Large intestine (tissue), 3 donors: ENCODE measurements around the gene DAGLA. TPM values are rescaled to one million over a fixed set of nuclear protein-coding genes. Genes with fewer than 3 reads are reported as not detected.
A peak's percentile ranks its signal among the peaks of the same experiment; 100 is the strongest.

Experiments
- DNase-seq, 2 donors: peaks; one replicate each; pipeline versions ENCODE4 v3.0.0 to v3.0.0-alpha.2; 2013
- H3K27ac ChIP-seq: one replicate; pipeline ENCODE4 v1.5.1; 2013; ENCODE audit warnings: low read length
- H3K27me3 ChIP-seq: 2 replicates; pipeline ENCODE4 v1.6.1; 2013; ENCODE audit warnings: low read length; ENCODE audit not compliant: control insufficient read depth, insufficient read depth
- H3K36me3 ChIP-seq: 2 replicates; pipeline ENCODE4 v1.6.1; 2013; ENCODE audit warnings: low read length; ENCODE audit not compliant: control insufficient read depth, insufficient read depth
- H3K4me1 ChIP-seq: one replicate; pipeline ENCODE4 v1.6.1; 2013; ENCODE audit warnings: low read length; ENCODE audit not compliant: control insufficient read depth, insufficient read depth
- H3K4me3 ChIP-seq: one replicate; pipeline ENCODE4 v1.5.1; 2013; ENCODE audit warnings: low read length
- H3K9me3 ChIP-seq: one replicate; pipeline ENCODE4 v1.6.1; 2013; ENCODE audit warnings: mild to moderate bottlenecking, low read depth, low read length, moderate library complexity; ENCODE audit not compliant: control insufficient read depth
- WGBS: methylation state at CpG from one replicate; pipeline ENCODE4 v1.1.5; 2013; ENCODE audit warnings: low lambda C conversion rate; ENCODE audit not compliant: insufficient coverage; 5-methylcytosine and 5-hydroxymethylcytosine counted together
- polyA plus RNA-seq: library from polyadenylated mRNA; unstranded; fragments of 120-200 nt; gene quantifications from one replicate; pipeline ENCODE4 v1.2.1, GENCODE V29; 2013

DAGLA gene
- polyA plus RNA-seq, 1 donor, result 12.0 TPM

GRCh38 chr11:61728066-61728939 lies 48.1 kb downstream of the DAGLA start:
- Histone ChIP-seq H3K4me1 (no peaks in the 10 kb centered on the region), H3K27me3 (no peaks in the 10 kb centered on the region), H3K27ac (no peak overlapping the region), H3K9me3 (no peaks in the 10 kb centered on the region), H3K4me3 (no peak overlapping the region), H3K36me3 (peaks cover 95% of the 10 kb centered on the region)
- WGBS, result no CpG with 5 or more reads among the region's 33 CpGs
- DNase-seq, result no peak

- Histone ChIP-seq H3K4me3 (no peak overlapping the region), H3K9me3 (no peaks in the 10 kb centered on the region), H3K27ac (no peak overlapping the region), H3K27me3 (no peaks in the 10 kb centered on the region), H3K4me1 (no peaks in the 10 kb centered on the region), H3K36me3 (peaks cover 90% of the 10 kb centered on the region)
- DNase-seq, result no peak
- no CpG with 5 or more reads among the region's 8 CpGs for WGBS
Measured at GRCh38 chr11:61728940-61729219, 48.7 kb downstream of the DAGLA start.

DNA sequence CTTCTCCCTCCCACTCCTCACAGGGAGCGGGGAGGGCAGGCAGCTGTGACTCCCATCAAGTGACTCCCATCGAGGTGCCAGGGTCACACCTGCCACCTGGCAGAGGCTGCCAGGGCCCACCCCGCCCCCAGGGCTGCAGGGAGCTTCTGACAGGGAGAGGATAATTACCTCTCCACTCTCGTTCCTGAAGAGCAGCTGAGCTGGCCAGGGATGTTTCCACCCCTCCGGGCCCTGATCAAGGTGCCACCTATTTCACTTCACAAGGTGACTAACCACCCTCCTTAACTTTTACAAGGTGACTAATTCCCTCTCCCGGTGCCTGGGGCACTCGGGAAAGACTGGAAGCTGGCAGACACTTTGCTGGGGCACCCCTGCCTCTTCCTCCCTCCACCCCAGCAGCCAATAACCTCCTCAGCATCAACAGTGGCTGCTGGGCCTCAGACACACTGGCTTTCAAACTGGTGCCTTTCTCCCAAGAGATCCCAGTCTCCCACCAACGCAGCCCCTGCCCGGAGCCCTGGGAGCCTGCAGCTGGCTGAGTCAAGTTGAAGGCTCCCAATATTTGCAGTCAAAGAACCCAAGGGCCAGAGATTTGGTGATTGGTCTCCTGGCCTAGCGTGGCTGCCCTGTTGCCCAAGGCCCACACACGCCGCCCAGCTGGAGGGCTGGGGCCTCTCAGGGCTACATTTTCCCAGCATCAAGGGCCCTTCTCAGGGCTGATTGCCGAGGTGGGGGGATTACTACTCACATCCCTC lies 50.2 kb downstream of the DAGLA start:
- no peak overlapping the region for H3K4me3 ChIP-seq
- H3K27ac ChIP-seq, result no peak overlapping the region
- H3K4me1 ChIP-seq, result no peaks in the 10 kb centered on the region
- H3K27me3 ChIP-seq, result no peaks in the 10 kb centered on the region
- peaks cover 87% of the 10 kb centered on the region for H3K36me3 ChIP-seq
- no peak for DNase-seq
- WGBS, result no CpG with 5 or more reads among the region's 13 CpGs
- no peaks in the 10 kb centered on the region for H3K9me3 ChIP-seq

DNA sequence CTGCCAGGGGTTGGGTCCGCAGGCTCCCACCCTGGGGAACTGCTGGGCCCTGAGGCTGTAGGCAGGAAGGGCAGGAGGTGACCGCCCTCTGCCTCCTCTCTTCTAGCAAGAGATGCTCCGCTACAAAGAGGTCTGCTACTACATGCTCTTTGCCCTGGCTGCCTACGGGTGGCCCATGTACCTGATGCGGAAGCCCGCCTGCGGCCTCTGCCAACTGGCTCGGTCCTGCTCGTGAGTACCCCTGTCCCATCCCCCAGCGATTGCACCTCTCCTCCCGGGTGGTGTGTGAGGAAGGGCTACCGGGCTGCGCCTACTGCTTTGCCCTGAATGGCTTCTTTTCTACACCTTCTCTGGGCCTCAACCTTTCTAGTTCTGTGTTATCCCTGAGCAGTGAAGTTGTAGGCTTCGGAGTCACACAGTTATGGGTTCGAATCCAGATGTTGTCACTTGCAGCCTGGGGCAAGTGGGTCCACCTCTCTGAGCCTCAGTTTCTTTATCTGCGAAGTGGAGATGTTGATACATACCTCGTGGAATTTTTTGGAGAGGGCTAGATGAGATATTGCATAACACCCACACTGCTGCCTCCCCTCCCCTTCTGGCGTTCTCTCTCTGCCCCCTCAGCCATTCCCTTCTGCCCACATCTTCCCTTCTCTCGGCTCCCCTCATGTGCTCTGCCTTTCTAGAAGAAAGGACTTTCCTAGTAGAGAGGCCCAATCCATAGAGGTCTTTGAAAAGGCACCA lies 51.2 kb downstream of the DAGLA start:
- Histone ChIP-seq H3K4me3 (no peak overlapping the region), H3K4me1 (no peaks in the 10 kb centered on the region), H3K27me3 (no peaks in the 10 kb centered on the region), H3K36me3 (peaks cover 87% of the 10 kb centered on the region), H3K9me3 (no peaks in the 10 kb centered on the region), H3K27ac (no peak overlapping the region)
- WGBS, result 80% methylated on average over 1 of the region's 19 CpGs
- no peak for DNase-seq

- H3K4me1 ChIP-seq, result no peaks in the 10 kb centered on the region
- no peak overlapping the region for H3K27ac ChIP-seq
- H3K9me3 ChIP-seq, result no peaks in the 10 kb centered on the region
- no CpG with 5 or more reads among the region's 8 CpGs for WGBS
- H3K4me3 ChIP-seq, result no peak overlapping the region
- H3K36me3 ChIP-seq, result peaks cover 87% of the 10 kb centered on the region
- DNase-seq, result no peak
- no peaks in the 10 kb centered on the region for H3K27me3 ChIP-seq
Measured at GRCh38 chr11:61731952-61732675, 51.9 kb downstream of the DAGLA start.

DNA sequence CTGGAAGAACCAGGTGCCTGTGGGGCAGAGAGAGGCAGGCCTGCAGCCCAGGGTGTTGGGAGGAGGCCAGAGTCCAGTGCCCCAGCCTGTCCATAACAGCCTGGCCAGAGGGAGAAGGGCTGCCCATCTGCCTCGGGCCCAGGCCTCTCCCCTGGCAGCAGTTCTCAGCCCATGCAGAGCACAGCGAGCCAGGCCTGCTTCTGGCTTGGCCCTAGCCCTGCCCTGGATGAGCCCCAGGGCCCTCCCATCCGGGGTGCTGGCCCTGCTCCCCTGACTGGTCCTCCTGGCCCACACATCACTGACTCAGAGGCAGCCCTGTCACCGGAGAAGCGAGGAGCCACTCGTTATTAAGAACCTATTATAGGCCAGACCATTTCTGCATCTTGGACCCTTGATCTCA lies 52.5 kb downstream of the DAGLA start:
- H3K27me3 ChIP-seq, result no peaks in the 10 kb centered on the region
- H3K27ac ChIP-seq, result peak overlapping the region; percentile 25
- DNase-seq, result no peak
- no peaks in the 10 kb centered on the region for H3K9me3 ChIP-seq
- H3K4me3 ChIP-seq, result no peak overlapping the region
- no CpG with 5 or more reads among the region's 6 CpGs for WGBS
- H3K36me3 ChIP-seq, result peaks cover 87% of the 10 kb centered on the region
- no peaks in the 10 kb centered on the region for H3K4me1 ChIP-seq

DNA sequence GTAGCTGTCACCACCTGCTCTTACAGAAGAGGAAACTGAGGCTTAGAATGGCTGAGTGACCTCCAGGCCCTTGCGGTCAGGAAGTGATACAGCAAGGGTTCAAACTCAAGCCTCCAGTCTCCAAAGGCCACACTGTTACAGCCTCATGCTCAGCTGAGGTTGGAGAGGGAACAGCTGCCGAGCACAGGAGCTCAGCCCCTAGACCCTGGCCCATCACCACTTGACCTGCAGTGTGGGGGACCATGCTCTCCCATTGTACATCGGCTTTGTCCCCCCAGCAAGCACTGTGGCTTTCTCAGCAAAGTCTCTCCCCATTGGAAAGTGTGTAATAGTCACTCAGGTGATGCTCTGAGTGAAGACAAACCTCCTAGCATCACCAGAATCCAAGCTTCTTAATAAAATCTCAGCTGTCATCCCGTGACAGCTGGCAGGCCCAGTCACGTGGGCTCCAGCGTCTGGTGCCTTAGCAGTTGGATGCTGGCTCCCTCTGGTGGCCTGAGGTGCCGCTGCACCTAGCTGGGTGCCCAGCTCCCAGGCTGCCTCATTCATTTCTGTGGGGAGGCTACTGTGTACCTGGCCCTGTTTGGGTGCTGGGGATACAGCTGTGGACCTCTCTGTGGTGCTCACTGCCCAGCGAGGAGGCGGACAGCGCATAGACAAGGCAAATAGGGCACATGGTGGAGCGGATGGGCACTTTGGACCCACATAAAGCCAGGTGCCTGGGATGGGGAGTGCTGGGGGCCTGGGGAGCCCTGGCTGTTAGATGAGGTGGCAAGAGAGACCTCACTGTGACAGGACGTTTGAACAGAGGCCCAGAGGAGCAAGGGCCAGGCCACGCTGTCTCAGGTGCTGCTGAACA lies 53.2 kb downstream of the DAGLA start:
- peaks cover 87% of the 10 kb centered on the region for H3K36me3 ChIP-seq
- no peak overlapping the region for H3K4me3 ChIP-seq
- H3K4me1 ChIP-seq, result no peaks in the 10 kb centered on the region
- no peaks in the 10 kb centered on the region for H3K9me3 ChIP-seq
- peak; percentile 79 to 88 for DNase-seq
- 57% methylated on average over 2 of the region's 13 CpGs for WGBS
- no peaks in the 10 kb centered on the region for H3K27me3 ChIP-seq
- peak overlapping the region; percentile 25 for H3K27ac ChIP-seq

- no CpG with 5 or more reads among the region's 14 CpGs for WGBS
- H3K4me1 ChIP-seq, result no peaks in the 10 kb centered on the region
- no peak for DNase-seq
- no peaks in the 10 kb centered on the region for H3K9me3 ChIP-seq
- no peak overlapping the region for H3K4me3 ChIP-seq
- no peak overlapping the region for H3K27ac ChIP-seq
- H3K36me3 ChIP-seq, result peaks cover 81% of the 10 kb centered on the region
- H3K27me3 ChIP-seq, result no peaks in the 10 kb centered on the region
Measured at GRCh38 chr11:61734767-61735166, 54.6 kb downstream of the DAGLA start.

- DNase-seq, result no peak
- no peak overlapping the region for H3K27ac ChIP-seq
- H3K36me3 ChIP-seq, result peaks cover 81% of the 10 kb centered on the region
- H3K9me3 ChIP-seq, result no peaks in the 10 kb centered on the region
- H3K27me3 ChIP-seq, result no peaks in the 10 kb centered on the region
- WGBS, result no CpG with 5 or more reads among the region's 17 CpGs
- no peaks in the 10 kb centered on the region for H3K4me1 ChIP-seq
- H3K4me3 ChIP-seq, result no peak overlapping the region
Measured at GRCh38 chr11:61735391-61735790, 55.2 kb downstream of the DAGLA start.
